Measurements from ENCODE around the gene UCHL5.

The UCHL5 gene, protein sequence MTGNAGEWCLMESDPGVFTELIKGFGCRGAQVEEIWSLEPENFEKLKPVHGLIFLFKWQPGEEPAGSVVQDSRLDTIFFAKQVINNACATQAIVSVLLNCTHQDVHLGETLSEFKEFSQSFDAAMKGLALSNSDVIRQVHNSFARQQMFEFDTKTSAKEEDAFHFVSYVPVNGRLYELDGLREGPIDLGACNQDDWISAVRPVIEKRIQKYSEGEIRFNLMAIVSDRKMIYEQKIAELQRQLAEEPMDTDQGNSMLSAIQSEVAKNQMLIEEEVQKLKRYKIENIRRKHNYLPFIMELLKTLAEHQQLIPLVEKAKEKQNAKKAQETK

DNA sequence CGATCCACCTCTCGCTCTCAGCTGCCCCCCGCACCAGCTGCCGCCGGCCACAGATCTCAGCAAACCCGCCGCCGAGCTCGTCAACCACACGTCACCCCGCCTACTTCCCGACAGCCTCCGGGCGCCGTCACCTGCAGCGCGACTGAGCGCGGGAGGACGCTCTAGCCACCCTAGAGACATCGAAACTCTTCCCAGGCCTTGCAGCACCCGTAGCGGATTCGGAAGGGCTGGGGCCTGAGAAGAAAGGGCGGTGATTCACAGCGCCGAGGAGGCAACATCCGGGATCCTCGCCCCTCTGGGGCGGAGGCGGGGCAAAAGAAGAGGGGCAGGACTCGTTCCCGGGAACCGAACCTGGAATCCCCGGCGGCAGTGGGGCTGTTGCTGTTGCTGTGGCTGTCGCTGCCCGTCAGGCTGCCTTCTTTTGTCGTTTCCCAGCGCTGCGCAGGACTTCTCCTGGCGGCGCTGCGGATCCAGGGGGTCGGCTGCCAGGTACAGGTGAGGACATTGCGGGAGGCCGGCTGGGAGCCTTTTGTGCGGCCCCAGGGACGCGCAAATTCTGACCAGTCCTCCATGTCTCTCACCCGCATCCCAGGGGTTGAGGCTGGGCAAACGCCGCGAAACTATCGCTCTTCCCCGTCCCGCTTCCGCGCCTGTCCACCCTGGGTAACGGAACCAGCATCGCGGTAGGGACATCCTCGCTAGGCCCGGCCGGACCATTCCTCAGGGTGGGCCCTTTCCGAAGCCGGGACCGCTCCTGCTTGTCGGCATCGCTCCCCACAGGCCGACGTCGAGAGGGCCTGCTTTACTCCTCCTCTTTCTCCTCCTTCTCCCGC, at the start of gene UCHL5, which contains the start of gene RO60:
UCHL5 (minus strand) TSS at position 79 of the 833 bp plus-strand sequence. CDS start 100 bp downstream, outside the sequence.
RO60 (plus strand) TSS at position 331 of the 833 bp plus-strand sequence. CDS start 9,443 bp downstream, outside the sequence.
- DNase-seq (ENCODE audit: low read depth in 3 of 3): peak; percentile 90 to 95 (median 91)

DNA sequence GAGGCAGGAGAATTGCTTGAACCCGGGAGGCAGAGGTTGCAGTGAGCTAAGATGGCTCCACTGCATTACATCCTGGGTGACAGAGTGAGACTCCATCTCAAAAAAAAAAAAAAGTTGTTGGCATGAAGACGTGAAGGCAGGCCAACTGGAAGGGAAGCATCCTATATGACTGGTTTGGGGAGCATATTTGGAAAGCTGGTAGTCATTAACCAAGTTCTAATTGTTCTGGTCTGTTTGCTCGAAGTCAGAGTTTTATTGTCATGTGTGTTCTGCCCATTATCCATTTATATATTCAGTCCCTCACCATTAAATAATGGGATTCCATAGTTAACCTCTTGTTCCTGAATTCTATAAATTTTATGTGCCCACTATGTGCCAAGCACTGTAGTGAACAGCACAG, 49.3 kb upstream of the UCHL5 start:
- DNase-seq (ENCODE audit: low read depth in 3 of 3): no peak

GRCh38 chr1:193105821-193106177, 46.6 kb upstream of the UCHL5 start:
- no peak for DNase-seq (ENCODE audit: low read depth in 3 of 3)

GRCh38 chr1:193104907-193105820, 46.0 kb upstream of the UCHL5 start, which contains the start of gene GLRX2:
Gene GLRX2 (minus strand): TSS chr1:193105414. CDS start chr1:193105382, 32 bp downstream.
- DNase-seq (ENCODE audit: low read depth in 3 of 3): peak in 2 of 3 donors; percentile 30 to 43

DNA sequence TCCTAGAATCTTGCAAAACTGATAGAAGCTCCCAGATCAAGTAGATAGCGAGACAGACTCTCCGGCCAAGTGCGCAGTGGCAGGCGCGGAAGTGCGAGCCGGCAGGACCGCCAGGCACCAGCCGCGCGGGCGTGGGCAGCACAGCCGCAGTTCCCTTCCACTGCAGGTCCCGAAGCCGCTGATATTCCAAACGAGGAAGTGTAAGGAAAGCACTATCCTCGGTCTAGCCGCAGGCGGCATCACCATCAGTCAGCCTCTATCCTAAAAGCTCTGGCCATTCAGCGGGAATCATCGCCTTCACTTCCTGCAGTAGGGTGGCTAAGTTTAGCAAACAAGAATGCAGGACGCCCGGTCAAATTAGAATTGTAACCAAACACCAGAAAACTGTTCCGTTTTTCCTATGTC, 45.3 kb upstream of the UCHL5 start:
- peak in 1 of 3 donors; percentile 8 for DNase-seq (ENCODE audit: low read depth in 3 of 3)

GRCh38 chr1:193103759-193104501, 44.8 kb upstream of the UCHL5 start:
- no peak for DNase-seq (ENCODE audit: low read depth in 3 of 3)

- DNase-seq (ENCODE audit: low read depth in 3 of 3): no peak
These were observed 43.5 kb upstream of the UCHL5 start for GRCh38 chr1:193102662-193103061.

GRCh38 chr1:193094112-193094511, 35.0 kb upstream of the UCHL5 start:
- DNase-seq (ENCODE audit: low read depth in 3 of 3): no peak

DNA sequence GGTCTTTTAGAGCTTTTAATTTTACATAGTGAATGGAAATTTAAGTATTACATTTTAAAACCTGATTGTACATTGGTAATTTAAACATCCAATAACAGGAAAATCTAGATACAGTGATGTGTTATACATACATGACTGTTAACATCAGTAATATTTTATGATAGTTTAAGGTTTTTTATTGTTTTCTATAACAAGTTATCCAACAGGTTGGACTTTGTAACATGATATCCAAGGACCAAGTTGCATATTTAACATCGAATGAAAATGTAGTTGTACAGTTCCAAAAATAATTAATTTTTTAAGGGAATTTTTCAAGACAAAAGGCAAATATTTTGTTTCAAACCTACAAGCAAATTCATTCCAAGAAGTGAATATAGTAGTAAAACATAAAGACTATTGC, 31.7 kb upstream of the UCHL5 start:
- no peak for DNase-seq (ENCODE audit: low read depth in 3 of 3)

GRCh38 chr1:193087893-193088292, 28.7 kb upstream of the UCHL5 start:
- DNase-seq (ENCODE audit: low read depth in 3 of 3): no peak

DNA sequence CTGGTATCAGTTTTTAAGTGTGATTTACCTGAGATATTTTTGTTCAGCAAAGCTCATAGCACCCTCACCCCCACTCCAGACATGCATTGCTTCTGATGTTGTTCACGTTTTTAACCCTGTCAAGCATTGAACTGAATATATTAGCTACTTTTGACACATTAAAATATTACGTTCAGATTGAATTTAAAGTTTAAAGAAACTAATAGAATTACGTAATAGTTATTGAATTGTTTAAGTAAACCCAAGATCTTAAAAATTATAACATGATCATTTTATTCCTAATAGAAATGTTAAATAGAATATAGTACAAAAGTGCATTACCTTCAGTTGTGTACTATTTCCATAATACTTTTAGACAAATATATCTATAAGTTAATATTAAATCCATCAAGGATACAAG, 27.2 kb upstream of the UCHL5 start:
- no peak for DNase-seq (ENCODE audit: low read depth in 3 of 3)

DNA sequence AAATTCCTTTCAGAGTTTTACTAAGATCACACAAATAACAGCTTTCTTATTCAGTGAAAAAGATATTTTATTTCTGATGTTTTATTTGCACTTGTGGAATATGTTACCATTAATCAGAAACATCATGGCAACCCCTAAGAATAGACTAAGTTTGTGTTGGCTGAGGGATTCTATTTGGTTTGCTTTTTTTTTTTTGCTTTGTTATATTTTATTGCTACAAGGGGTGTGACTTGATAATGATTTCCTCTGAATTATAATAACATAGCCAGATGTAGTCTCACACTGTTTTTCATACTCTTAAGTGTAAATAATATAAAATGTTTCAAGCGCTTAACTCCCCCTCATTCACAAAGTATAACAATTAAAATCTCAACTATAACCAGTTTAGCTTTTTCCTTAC, 26.1 kb upstream of the UCHL5 start:
- DNase-seq (ENCODE audit: low read depth in 3 of 3): no peak

- DNase-seq (ENCODE audit: low read depth in 3 of 3): no peak
These were observed 24.4 kb upstream of the UCHL5 start for GRCh38 chr1:193083365-193084088.

DNA sequence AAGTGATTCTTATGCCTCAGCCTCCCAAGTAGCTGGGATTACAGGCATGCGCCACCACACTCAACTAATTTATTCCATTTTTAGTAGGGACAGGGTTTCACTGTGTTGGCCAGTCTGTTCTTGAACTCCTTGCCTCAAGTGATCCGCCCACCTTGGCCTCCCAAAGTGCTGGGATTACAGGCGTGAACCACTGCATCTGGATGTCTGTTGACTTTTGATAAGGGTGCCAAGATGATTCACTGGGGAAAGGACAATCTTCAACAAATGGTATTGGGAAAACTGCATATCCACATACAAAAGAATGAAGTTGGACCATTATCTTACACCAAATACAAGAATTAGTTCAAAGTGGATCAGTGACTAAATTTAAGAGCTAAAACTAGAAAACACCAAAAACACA, 20.0 kb upstream of the UCHL5 start:
- DNase-seq (ENCODE audit: low read depth in 3 of 3): no peak

DNA sequence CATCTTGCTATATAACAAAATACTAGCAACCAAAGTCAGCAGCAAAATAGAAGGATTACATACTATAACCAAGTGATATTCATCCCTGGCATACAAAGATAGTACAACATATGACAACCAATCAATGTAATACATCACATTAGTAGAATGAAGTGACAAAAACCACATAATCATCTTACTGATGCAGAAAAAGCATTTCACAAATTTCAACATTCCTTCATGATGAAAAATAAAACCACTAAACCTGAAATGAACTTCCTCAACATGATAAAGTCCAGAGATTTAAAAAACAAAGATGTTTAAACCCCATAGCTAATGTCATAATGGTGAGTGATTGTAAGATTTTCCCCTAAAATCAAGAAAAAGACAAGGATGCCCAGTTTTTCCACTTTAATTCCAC, 18.8 kb upstream of the UCHL5 start:
- no peak for DNase-seq (ENCODE audit: low read depth in 3 of 3)

DNA sequence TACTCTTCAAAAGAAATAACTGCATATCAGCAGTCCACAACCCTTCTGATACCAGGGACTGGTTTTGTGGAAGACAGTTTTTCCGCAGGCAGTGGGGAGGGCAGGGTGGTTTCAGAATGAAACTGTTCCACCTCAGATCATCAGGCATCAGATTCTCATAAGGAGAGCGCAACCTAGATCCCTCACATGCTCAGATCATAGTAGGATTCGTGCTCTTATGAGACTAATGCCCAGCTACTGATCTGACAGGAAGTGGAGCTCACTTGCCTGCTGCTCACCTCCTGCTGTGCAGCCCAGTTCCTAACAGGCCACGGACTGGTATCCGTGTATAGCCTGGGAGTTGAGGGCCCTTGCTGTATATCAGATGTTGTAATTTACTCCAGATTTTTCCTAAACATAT, 11.8 kb upstream of the UCHL5 start:
- no peak for DNase-seq (ENCODE audit: low read depth in 3 of 3)

DNA sequence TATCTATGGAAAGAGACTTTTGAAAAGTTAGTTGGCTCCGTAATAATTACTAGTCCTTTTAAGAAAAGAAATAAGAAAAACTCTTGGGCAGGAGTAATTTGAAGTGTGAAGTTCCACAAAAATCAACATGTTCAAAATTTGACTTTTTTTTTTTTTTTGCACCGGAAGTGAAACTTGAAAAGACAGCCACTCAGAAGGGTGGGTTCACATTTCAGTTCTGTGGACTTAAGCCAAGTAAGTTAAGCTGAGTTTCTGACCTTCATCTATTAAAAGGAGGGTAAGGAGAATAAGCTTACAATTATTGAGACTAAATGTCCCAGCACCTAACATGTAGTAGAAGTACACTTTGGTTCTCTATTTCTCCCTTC, 11.2 kb upstream of the UCHL5 start:
- DNase-seq (ENCODE audit: low read depth in 3 of 3): no peak

GRCh38 chr1:193069748-193070385, 10.7 kb upstream of the UCHL5 start:
- DNase-seq (ENCODE audit: low read depth in 3 of 3): no peak

- no peak for DNase-seq (ENCODE audit: low read depth in 3 of 3)
These were observed 8.9 kb upstream of the UCHL5 start for GRCh38 chr1:193068013-193068412.

DNA sequence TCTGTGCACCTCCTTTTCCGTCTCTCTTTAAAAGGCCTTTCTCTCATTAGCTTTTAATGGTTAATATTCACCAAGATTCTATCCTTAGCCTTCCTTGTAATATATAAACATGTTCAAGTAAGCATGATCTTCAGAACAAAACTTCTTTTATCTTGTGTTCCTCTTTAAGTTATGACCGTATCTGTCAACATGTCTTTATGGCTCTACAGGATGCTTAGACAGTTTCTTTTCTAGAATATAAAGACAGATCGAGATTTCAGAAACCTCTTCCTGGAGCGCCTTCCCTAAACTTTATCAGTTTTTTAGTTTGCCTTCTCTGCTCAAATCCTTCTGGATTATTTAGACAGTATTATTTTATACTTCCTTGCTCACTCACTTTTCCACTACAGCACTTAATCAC, 7.4 kb upstream of the UCHL5 start:
- no peak for DNase-seq (ENCODE audit: low read depth in 3 of 3)
